Tibial nerve (tissue), 4 donors: Measurements from ENCODE around the gene MYBBP1A. TPM values are rescaled to one million over a fixed set of nuclear protein-coding genes. Genes with fewer than 3 reads are reported as not detected.

Source experiments
- DNase-seq, 2 donors: peaks; one replicate each; pipeline ENCODE4 v3.0.0-alpha.2; 2019; ENCODE audit warnings: low spot score in 2 of 2
- H3K27ac ChIP-seq, 4 donors: fragments of 200-600 bp; sonication (generic) in 3 of 4; one replicate each; pipeline ENCODE4 v1.5.1; 2017 to 2019; ENCODE audit warnings: mild to moderate bottlenecking in 1 of 4
- H3K27me3 ChIP-seq, 2 donors: fragments of 200-600 bp; sonication (generic) in 1 of 2; one replicate each; pipeline versions ENCODE4 v1.5.1 to v1.6.0; 2017 to 2019
- H3K36me3 ChIP-seq, 3 donors: fragments of 200-600 bp; sonication (generic); one replicate each; pipeline ENCODE4 v1.5.1; 2018 to 2019
- H3K4me1 ChIP-seq, 4 donors: fragments of 200-600 bp; sonication (generic) in 3 of 4; one replicate each; pipeline ENCODE4 v1.5.1; 2017 to 2019
- H3K4me3 ChIP-seq, 4 donors: fragments of 200-600 bp; sonication (generic) in 3 of 4; one replicate each; pipeline ENCODE4 v1.5.1; 2017 to 2019; ENCODE audit warnings: mild to moderate bottlenecking in 1 of 4, moderate library complexity in 1 of 4
- H3K9me3 ChIP-seq, 4 donors: fragments of 200-600 bp; sonication (generic) in 3 of 4; one replicate each; pipeline ENCODE4 v1.5.1; 2017 to 2019
- EP300 ChIP-seq, 2 donors: sonication (generic); formaldehyde crosslinking; IDR thresholded peaks; one replicate each; pipeline ENCODE4 v1.6.1; 2017; ENCODE audit warnings: antibody characterized with exemption in 2 of 2, mild to moderate bottlenecking in 1 of 2
- POLR2A ChIP-seq, 2 donors: fragments of 450-650 bp; IDR thresholded peaks; one replicate each; pipeline ENCODE4 v1.6.1; 2017; ENCODE audit warnings: antibody characterized with exemption in 2 of 2, mild to moderate bottlenecking in 2 of 2, moderate library complexity in 2 of 2
- WGBS, 2 donors: methylation state at CpG; one replicate each; pipeline ENCODE4 v1.1.5; 2018; 5-methylcytosine and 5-hydroxymethylcytosine counted together
- total RNA-seq, 4 donors: library from RNA; depleted of rRNA; stranded (reverse); fragments of >200 nt; gene quantifications; one replicate each; pipeline ENCODE4 v1.1.0, GENCODE V29; 2016
- TF ChIP-seq, protein P1 (sequence below), 5 experiments: fragments of 200-600 bp in 3 of 5; fragments of 450-650 bp in 2 of 5; sonication (generic) in 3 of 5; IDR thresholded peaks; one replicate each; pipeline ENCODE4 v1.5.1; 2016 to 2019; ENCODE audit warnings: antibody characterized with exemption in 5 of 5, mild to moderate bottlenecking in 3 of 5, moderate library complexity in 2 of 5

MYBBP1A gene
- total RNA-seq, 4 donors from 2014 or later = 53.8 to 119 (median 54.4) TPM

GRCh38 chr17:4516735-4517134 lies 38.4 kb downstream of the MYBBP1A start:
- Histone ChIP-seq H3K4me3 (no peak overlapping the region), H3K9me3 (no peaks in the 10 kb centered on the region), H3K27me3 (no peaks in the 10 kb centered on the region), H3K36me3 (no peaks in the 10 kb centered on the region), H3K27ac (no peak overlapping the region), H3K4me1 (peaks cover 0 to 21% (median 0%) of the 10 kb centered on the region in 4 donors)
- WGBS, 2 donors = 65 to 66% methylated on average over 11 of the region's 11 CpGs
- TF ChIP-seq EP300 (IDR thresholded peaks at IDR 0.05) (no peak), POLR2A (IDR thresholded peaks at IDR 0.05) (no peak)
- TF ChIP-seq, protein P1, sequence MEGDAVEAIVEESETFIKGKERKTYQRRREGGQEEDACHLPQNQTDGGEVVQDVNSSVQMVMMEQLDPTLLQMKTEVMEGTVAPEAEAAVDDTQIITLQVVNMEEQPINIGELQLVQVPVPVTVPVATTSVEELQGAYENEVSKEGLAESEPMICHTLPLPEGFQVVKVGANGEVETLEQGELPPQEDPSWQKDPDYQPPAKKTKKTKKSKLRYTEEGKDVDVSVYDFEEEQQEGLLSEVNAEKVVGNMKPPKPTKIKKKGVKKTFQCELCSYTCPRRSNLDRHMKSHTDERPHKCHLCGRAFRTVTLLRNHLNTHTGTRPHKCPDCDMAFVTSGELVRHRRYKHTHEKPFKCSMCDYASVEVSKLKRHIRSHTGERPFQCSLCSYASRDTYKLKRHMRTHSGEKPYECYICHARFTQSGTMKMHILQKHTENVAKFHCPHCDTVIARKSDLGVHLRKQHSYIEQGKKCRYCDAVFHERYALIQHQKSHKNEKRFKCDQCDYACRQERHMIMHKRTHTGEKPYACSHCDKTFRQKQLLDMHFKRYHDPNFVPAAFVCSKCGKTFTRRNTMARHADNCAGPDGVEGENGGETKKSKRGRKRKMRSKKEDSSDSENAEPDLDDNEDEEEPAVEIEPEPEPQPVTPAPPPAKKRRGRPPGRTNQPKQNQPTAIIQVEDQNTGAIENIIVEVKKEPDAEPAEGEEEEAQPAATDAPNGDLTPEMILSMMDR (IDR thresholded peaks at IDR 0.05) = no peak
- no peak for DNase-seq

DNA sequence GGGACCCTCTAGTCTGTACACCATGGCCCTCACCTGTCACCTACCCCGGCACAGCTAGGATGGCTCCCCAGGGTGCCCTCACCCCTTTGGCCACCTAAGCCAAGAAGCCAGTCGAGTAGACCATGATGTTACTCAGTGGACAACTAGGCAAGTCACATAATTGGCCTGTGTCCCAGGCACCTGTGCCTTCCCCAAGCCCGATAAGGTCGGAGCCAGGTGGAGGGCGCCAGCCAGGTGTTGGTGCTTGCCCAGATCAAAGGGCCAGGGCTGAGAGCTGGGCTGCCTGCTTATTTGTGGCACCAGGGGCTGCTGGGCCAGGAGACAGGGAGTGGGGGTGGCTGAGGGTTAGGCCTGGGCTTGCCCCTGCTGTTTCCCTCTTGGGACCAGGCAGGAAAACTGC lies 39.7 kb downstream of the MYBBP1A start:
- Histone ChIP-seq H3K36me3 (no peaks in the 10 kb centered on the region), H3K27ac (no peak overlapping the region), H3K9me3 (no peaks in the 10 kb centered on the region), H3K4me3 (no peak overlapping the region), H3K4me1 (peaks cover 0 to 16% (median 0%) of the 10 kb centered on the region in 4 donors), H3K27me3 (no peaks in the 10 kb centered on the region)
- TF ChIP-seq, protein P1 (IDR thresholded peaks at IDR 0.05) = no peak
- TF ChIP-seq EP300 (IDR thresholded peaks at IDR 0.05) (no peak), POLR2A (IDR thresholded peaks at IDR 0.05) (no peak)
- 81 to 98% methylated on average over 5 of the region's 5 CpGs for WGBS, 2 donors
- no peak for DNase-seq

DNA sequence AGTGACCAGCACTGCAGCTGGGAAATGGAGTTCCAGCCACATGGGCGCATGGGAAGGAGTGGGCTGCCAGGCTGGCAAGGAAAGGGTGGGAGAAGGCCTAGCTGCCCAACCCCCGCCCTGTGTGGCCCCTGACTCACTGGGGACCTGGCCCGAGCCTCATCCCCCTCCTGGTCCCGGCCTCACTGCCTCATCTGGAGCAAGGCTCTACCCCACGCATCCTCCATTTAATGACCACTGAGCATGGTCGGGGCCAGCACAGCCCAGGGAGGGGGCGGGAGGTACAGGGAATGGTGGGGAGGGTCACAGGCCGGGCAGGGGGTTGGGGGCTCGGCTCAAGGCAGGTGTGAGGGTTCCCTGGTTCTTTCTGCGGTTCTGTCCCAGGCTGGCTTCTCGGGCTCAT lies 40.4 kb downstream of the MYBBP1A start:
- peaks cover 0 to 13% (median under 1%) of the 10 kb centered on the region in 4 donors for H3K4me1 ChIP-seq
- no peak overlapping the region for H3K4me3 ChIP-seq
- H3K9me3 ChIP-seq = no peaks in the 10 kb centered on the region
- DNase-seq = no peak
- no peak overlapping the region for H3K27ac ChIP-seq
- 70 to 72% methylated on average over 10 to 11 of the region's 11 CpGs for WGBS, 2 donors
- TF ChIP-seq, protein P1 (IDR thresholded peaks at IDR 0.05) = no peak
- TF ChIP-seq POLR2A (IDR thresholded peaks at IDR 0.05) (no peak), EP300 (IDR thresholded peaks at IDR 0.05) (no peak)
- H3K36me3 ChIP-seq = no peaks in the 10 kb centered on the region
- H3K27me3 ChIP-seq = no peaks in the 10 kb centered on the region

DNA sequence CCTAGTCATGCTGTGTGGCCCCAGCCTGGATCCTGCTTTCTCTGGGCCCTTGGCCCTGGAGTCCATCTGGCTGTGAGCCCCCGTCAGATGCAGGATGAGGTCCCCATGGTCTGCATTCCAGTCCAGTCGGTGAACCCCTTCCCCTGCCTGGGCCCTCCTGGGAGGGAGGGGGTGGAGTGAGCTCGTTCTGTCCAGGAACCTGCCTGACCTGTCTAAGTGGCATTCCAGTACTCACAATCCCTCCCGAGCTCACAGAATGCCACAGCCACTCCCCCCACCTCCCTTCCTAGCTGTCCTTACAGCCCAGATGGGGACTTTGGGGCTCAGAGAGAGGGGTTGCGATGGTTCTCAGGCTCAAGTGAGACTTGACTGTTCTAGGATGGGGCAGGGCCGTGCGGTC lies 41.0 kb downstream of the MYBBP1A start:
- Histone ChIP-seq H3K9me3 (no peaks in the 10 kb centered on the region), H3K27me3 (no peaks in the 10 kb centered on the region), H3K27ac (peak overlapping the region in 2 of 4 donors; percentile 28 to 29), H3K36me3 (no peaks in the 10 kb centered on the region), H3K4me1 (peaks cover 0 to 12% (median 3%) of the 10 kb centered on the region in 4 donors), H3K4me3 (no peak overlapping the region)
- TF ChIP-seq, protein P1 (IDR thresholded peaks at IDR 0.05) = no peak
- TF ChIP-seq EP300 (IDR thresholded peaks at IDR 0.05) (no peak), POLR2A (IDR thresholded peaks at IDR 0.05) (no peak)
- 51 to 82% methylated on average over 4 to 7 of the region's 7 CpGs for WGBS, 2 donors
- DNase-seq = no peak

DNA sequence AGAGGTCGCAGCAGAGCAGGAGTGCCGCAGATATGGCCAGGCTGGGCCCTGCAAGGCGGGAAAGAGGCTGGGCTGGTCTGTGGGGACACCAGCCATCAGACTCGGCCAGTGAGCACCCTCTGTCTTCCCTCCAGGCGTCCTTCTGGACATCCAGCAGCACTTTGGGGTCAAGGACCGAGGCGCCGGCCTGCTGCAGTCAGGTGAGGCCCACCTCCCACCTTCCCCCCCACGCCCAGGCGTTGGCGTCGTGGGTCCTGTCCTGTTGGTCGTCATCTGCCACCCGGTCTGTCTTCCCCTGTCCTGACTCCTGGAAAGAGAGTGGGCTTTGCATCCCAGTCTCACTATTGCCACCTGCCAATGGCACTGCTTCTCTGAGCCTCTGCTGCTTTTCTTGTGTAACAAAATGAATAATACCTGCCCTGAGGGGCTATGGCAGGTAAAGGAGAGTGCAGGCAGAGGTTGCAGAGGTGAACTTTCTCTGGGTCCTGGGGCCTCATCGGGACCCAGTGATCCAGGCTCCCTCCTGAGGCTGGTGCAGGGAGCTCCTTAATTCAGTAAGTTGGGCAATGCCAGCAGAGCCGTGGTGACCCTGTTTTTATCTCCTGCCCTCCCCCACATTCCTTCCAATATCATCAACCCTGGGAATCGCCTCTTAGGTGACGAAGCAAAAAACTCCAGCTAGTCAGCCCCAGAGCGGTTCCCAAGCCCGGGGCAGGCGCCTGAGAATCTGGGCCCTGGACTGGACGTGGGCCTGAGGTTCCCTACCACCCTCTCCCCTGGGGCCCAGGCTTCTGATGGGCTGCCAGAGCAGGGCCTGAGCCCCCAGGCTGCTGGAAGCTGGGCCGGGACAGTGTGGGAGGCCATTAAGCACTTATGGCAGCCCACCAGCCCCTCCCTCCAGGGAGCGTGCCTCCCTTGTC lies 41.8 kb downstream of the MYBBP1A start:
- Histone ChIP-seq H3K36me3 (no peaks in the 10 kb centered on the region), H3K4me3 (no peak overlapping the region), H3K27ac (peak overlapping the region in 2 of 4 donors; percentile 28 to 29), H3K9me3 (no peaks in the 10 kb centered on the region), H3K4me1 (peaks cover 0 to 8% (median 2%) of the 10 kb centered on the region in 4 donors), H3K27me3 (no peaks in the 10 kb centered on the region)
- no peak for DNase-seq
- TF ChIP-seq, protein P1 (IDR thresholded peaks at IDR 0.05) = no peak
- no peak for TF ChIP-seq POLR2A (IDR thresholded peaks at IDR 0.05)
- TF ChIP-seq EP300 (IDR thresholded peaks at IDR 0.05) = no peak
- 75 to 82% methylated on average over 24 of the region's 24 CpGs for WGBS, 2 donors
